ENCODE results near the gene AARS2.

DNA sequence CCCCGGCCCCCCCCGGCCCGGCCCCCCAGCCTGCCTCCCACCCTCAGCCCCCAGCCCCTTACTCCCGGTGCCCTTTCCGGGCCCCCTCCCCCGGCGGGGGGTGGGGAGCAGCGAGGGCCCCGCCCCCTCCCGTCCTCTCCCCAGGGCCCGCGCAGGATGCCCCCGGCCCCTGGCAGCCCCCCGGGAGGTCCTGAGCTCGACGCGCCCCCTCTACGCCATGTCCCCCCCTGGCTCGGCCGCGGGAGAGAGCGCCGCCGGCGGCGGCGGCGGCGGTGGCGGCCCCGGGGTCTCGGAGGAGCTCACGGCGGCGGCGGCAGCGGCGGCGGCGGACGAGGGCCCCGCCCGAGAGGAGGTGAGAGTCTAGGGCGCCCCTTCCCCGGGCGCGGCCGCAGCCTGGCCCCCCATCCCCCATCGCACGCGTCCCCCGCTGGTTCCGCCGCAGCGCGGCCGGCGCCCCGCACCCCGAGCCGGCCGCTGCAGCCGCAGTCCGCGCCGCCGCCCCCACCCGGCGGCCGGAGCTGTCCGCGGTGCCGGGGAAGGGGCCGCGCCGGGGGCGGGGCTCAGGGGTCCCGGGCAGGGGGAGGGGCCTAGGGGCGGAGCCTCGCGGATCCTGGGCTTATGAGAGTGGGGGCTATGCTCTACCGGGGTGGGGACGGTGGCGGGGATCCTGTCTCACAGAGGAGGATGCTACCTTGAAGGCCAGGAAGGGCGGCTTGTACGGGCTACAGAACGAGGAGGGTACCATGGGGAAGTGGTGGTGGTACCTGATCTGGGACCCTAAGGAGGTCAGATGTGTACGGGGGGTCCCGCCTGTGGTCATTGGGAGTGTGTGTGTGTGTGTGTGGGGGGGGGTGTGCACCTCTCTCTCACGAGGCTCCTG is 42.4 kb downstream of the AARS2 start:
- TF ChIP-seq ISL1 (CRISPR knock-in tag; IDR thresholded peaks at IDR 0.05) = no peak
- no peak for TF ChIP-seq RARB (CRISPR knock-in tag; IDR thresholded peaks at IDR 0.05)
- no peak for TF ChIP-seq ESRRG (CRISPR knock-in tag; IDR thresholded peaks at IDR 0.05)
- no peak for TF ChIP-seq ZFP30 (CRISPR knock-in tag; IDR thresholded peaks at IDR 0.05)
- TF ChIP-seq GLIS3 (CRISPR knock-in tag; IDR thresholded peaks at IDR 0.05) = no peak
- TF ChIP-seq ZNF565 (CRISPR knock-in tag; conservative IDR thresholded peaks at IDR 0.05; ENCODE audit: low read depth) = no peak
- TF ChIP-seq ZFP3 (CRISPR knock-in tag; IDR thresholded peaks at IDR 0.05) = no peak
- TF ChIP-seq, protein P1, sequence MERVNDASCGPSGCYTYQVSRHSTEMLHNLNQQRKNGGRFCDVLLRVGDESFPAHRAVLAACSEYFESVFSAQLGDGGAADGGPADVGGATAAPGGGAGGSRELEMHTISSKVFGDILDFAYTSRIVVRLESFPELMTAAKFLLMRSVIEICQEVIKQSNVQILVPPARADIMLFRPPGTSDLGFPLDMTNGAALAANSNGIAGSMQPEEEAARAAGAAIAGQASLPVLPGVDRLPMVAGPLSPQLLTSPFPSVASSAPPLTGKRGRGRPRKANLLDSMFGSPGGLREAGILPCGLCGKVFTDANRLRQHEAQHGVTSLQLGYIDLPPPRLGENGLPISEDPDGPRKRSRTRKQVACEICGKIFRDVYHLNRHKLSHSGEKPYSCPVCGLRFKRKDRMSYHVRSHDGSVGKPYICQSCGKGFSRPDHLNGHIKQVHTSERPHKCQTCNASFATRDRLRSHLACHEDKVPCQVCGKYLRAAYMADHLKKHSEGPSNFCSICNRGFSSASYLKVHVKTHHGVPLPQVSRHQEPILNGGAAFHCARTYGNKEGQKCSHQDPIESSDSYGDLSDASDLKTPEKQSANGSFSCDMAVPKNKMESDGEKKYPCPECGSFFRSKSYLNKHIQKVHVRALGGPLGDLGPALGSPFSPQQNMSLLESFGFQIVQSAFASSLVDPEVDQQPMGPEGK (CRISPR knock-in tag; IDR thresholded peaks at IDR 0.05; ENCODE audit: borderline replicate concordance) = no peak

Measured in SK-N-SH treated with all-trans-retinoic acid at 6 μM for 48 hours (cell line).